ENCODE data around the gene HGFAC. TPM values are rescaled to one million over a fixed set of nuclear protein-coding genes. Genes with fewer than 3 reads are reported as not detected.

The HGFAC gene
- total RNA-seq, 1 experiment from 2014 or later, result 0.28 TPM

- BruUV-seq (replicated peaks), result no TSS peak
- no peak for TF ChIP-seq CTCF (IDR thresholded peaks at IDR 0.05; ENCODE audit: unreplicated experiment)
- ChIA-PET POLR2A (no interaction called here), CTCF (interaction anchor here (1.6 kb wide), 1 partner anchor 15 kb away, joined by 10 read pairs; no protein-coding TSS in a partner anchor)
- H3K36me3 Mint-ChIP-seq (ENCODE audit: insufficient read depth, unreplicated experiment), result no peaks in the 10 kb centered on the region
- H3K4me3 Mint-ChIP-seq (ENCODE audit: unreplicated experiment), result no peak overlapping the region
- intact Hi-C loops (cut with micrococcal nuclease), result no loop called here
- H3K27me3 Mint-ChIP-seq (ENCODE audit: insufficient read depth, unreplicated experiment), result no peaks in the 10 kb centered on the region
- no peaks in the 10 kb centered on the region for H3K9me3 Mint-ChIP-seq (ENCODE audit: unreplicated experiment)
- no peak for DNase-seq (ENCODE audit: unreplicated experiment)
- no peak overlapping the region for H3K27ac Mint-ChIP-seq (ENCODE audit: low read depth, unreplicated experiment)
- peaks cover 7% of the 10 kb centered on the region for H3K4me1 Mint-ChIP-seq (ENCODE audit: insufficient read depth, unreplicated experiment)
Observed at GRCh38 chr4:3464911-3465697, 23.3 kb downstream of the HGFAC start.

- peaks cover 11% of the 10 kb centered on the region for H3K4me1 Mint-ChIP-seq (ENCODE audit: insufficient read depth, unreplicated experiment)
- no peaks in the 10 kb centered on the region for H3K36me3 Mint-ChIP-seq (ENCODE audit: insufficient read depth, unreplicated experiment)
- no TSS peak for BruUV-seq (replicated peaks)
- intact Hi-C loops (cut with micrococcal nuclease), result no loop called here
- no peak overlapping the region for H3K27ac Mint-ChIP-seq (ENCODE audit: low read depth, unreplicated experiment)
- no peak overlapping the region for H3K4me3 Mint-ChIP-seq (ENCODE audit: unreplicated experiment)
- TF ChIP-seq CTCF (IDR thresholded peaks at IDR 0.05; ENCODE audit: unreplicated experiment), result no peak
- DNase-seq (ENCODE audit: unreplicated experiment), result no peak
- no peaks in the 10 kb centered on the region for H3K27me3 Mint-ChIP-seq (ENCODE audit: insufficient read depth, unreplicated experiment)
- ChIA-PET CTCF (interaction anchor here (1.6 kb wide), 1 partner anchor 15 kb away, joined by 10 read pairs; no protein-coding TSS in a partner anchor), POLR2A (interaction anchor here (0.6 kb wide), 1 partner anchor 42 kb away, joined by 3 read pairs; no protein-coding TSS in a partner anchor)
- H3K9me3 Mint-ChIP-seq (ENCODE audit: unreplicated experiment), result no peaks in the 10 kb centered on the region
Observed at GRCh38 chr4:3465698-3466671, 24.2 kb downstream of the HGFAC start.

- Mint-ChIP-seq H3K4me3 (ENCODE audit: unreplicated experiment) (no peak overlapping the region), H3K27me3 (ENCODE audit: insufficient read depth, unreplicated experiment) (no peaks in the 10 kb centered on the region), H3K9me3 (ENCODE audit: unreplicated experiment) (no peaks in the 10 kb centered on the region), H3K4me1 (ENCODE audit: insufficient read depth, unreplicated experiment) (peaks cover 6% of the 10 kb centered on the region), H3K27ac (ENCODE audit: low read depth, unreplicated experiment) (no peak overlapping the region), H3K36me3 (ENCODE audit: insufficient read depth, unreplicated experiment) (no peaks in the 10 kb centered on the region)
- no peak for TF ChIP-seq CTCF (IDR thresholded peaks at IDR 0.05; ENCODE audit: unreplicated experiment)
- ChIA-PET POLR2A (interaction anchor here (0.6 kb wide), 1 partner anchor 41 kb away, joined by 3 read pairs; no protein-coding TSS in a partner anchor), CTCF (interaction anchor here (1.6 kb wide), 1 partner anchor 14 kb away, joined by 10 read pairs; no protein-coding TSS in a partner anchor)
- intact Hi-C loops (cut with micrococcal nuclease), result no loop called here
- no TSS peak for BruUV-seq (replicated peaks)
- no peak for DNase-seq (ENCODE audit: unreplicated experiment)
Observed at GRCh38 chr4:3466691-3467600, 25.2 kb downstream of the HGFAC start.

Data from MCF 10A (cell line).